IPS-18c (cell line): Measurements from ENCODE around the gene MELK.
A peak's percentile ranks its signal among the peaks of the same experiment; 100 is the strongest.
"Not testable (repeated sequence)": the region's sequence is repeated elsewhere in the genome, so short reads cannot be mapped to it uniquely, and the experiment has no call there.

ENCODE experiments used
- H3K4me3 ChIP-seq: 2 replicates; pipeline ENCODE4 v1.7.0; 2013; ENCODE audit warnings: low read depth, mild to moderate bottlenecking, low read length, moderate library complexity; ENCODE audit not compliant: insufficient read depth
- H3K9me3 ChIP-seq: one replicate; pipeline ENCODE4 v1.6.1; 2013; ENCODE audit warnings: mild to moderate bottlenecking, low read length, moderate library complexity; ENCODE audit not compliant: control insufficient read depth, insufficient read depth

Gene MELK

DNA sequence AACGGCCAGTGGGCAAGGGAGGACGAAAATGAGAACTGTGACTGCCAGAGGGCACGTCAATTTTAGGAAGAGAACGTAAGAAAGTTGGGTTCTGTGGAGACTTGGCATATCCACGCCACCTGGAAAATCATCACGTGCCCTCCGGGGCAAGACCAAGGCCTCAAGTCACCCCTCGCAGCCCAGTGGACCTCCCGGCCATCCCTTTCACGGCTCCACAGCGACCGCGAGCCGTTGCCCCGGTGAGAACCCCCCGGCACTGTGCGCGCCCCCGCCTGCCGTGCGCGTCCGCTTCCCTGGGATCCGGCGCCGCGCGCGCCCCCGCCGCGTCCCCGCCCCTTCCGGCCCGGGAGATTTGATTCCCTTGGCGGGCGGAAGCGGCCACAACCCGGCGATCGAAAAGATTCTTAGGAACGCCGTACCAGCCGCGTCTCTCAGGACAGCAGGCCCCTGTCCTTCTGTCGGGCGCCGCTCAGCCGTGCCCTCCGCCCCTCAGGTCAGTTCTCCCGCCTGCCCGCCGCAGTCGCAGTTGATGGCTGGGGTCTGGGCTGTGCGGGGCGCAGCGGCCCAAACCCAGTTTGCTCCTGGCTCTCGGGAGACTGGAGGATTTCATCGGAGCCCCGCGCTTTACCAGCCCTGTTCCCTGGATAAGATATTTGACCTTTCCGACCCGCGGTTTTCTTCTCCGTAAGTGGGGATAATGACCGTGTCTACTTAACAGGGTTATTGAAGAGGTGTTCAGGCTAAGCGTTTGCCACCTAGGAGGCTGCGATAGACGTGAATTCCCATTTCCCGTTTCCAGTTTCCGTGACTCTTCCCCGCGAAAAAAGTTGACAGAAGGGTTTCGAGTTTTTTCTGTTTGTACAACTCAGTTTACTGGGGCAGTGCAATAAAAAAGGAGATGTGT is at the start of gene MELK:
Gene MELK (plus strand): TSS at position 381 of the 904 bp plus-strand sequence. CDS start 8,787 bp downstream, outside the sequence.
- peak within 1 kb of the TSS; percentile 93 for H3K4me3 ChIP-seq
- H3K9me3 ChIP-seq: no peaks in the 10 kb centered on the region

GRCh38 chr9:36530224-36530623 is 42.5 kb upstream of the MELK start:
- H3K9me3 ChIP-seq: no peaks in the 10 kb centered on the region
- H3K4me3 ChIP-seq: no peak overlapping the region

DNA sequence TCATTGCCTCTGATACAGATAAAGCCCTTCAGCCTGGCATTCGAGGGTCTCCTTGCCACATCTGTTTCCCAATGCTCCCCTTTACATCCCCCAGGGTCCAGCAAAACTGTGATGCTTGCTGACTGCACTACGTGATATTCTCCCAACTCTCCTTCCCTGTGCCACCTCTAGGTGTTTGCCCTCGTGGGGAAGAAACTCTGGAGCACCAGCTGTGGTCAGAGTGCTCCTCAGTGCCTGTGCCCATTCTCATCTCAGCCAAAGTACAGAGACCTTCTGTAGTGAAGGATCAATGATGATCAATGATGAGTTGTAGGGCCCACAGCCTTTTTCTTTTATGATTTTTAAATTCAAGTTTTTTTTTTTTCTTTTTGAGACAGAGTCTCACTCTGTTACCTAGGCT is 40.3 kb upstream of the MELK start:
- Histone ChIP-seq H3K4me3 (no peak overlapping the region), H3K9me3 (no peaks in the 10 kb centered on the region)

- H3K4me3 ChIP-seq, H3K9me3 ChIP-seq: not testable (repeated sequence)
These were observed 39.0 kb upstream of the MELK start for GRCh38 chr9:36533726-36534125.

DNA sequence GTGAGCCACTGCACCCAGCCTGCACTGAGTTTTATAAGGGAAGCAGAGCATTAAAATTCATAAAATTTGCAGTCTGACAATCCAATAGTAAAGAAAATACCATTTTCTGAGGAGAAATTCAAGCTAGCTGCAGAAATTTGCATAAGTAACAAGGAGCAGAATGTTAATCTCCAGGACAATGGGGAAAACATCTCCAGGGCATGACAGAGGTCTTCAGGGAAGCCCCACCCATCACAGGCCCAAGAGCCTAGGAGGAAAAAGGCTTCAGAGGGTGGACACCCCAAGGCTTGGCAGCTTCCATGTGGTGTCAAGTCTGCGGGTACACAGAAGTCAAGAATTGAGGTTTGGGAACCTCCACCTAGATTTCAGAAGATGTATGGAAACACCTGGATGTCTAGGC is 37.6 kb upstream of the MELK start:
- Histone ChIP-seq H3K9me3 (no peaks in the 10 kb centered on the region), H3K4me3 (no peak overlapping the region)

- no peak overlapping the region for H3K4me3 ChIP-seq
- H3K9me3 ChIP-seq: no peaks in the 10 kb centered on the region
These were observed 34.8 kb upstream of the MELK start for GRCh38 chr9:36537861-36538260.

GRCh38 chr9:36542355-36542754 is 30.3 kb upstream of the MELK start:
- no peaks in the 10 kb centered on the region for H3K9me3 ChIP-seq
- no peak overlapping the region for H3K4me3 ChIP-seq

DNA sequence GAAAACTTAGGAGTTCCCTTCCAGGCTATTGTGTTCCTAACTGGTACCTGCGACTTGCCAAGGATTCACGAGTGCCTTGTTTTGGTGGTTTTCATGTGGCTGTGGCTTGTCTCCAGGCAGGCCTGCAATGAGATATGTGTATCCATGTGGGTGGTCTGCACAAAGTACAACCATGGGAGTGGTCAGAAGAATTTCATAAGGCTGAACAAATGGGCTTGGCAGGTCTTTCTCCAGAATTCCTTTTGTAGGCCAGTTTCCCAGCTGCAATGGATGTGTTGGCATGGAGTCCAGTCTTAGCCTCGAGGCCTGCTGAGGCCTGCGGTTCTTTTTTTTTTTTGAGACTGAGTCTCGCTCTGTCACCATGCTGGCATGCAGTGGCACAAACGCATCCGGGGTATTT is 28.8 kb upstream of the MELK start:
- Histone ChIP-seq H3K4me3 (no peak overlapping the region), H3K9me3 (no peaks in the 10 kb centered on the region)

GRCh38 chr9:36547598-36547997 is 25.1 kb upstream of the MELK start:
- no peak overlapping the region for H3K4me3 ChIP-seq

DNA sequence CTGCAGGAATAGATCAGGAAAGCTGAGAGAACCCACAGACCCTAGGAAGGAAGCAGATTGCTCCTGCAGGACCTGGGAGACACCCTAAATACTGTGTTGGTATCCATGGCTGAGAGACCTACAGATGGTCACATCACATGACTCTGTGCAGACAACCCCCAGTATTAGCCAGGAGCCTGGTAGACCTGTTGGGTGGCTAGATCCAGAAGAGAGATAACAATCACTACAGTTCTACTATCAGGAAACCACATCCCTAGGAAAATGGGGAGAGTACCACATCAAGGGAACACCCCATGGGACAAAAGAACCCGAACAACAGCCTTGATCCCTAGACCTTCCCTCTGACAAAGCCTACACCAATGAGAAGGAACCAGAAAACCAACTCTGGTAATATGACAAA is 24.2 kb upstream of the MELK start:
- H3K4me3 ChIP-seq: no peak overlapping the region
- H3K9me3 ChIP-seq: no peaks in the 10 kb centered on the region

More at GRCh38 chr9:36547598-36547997, 25.1 kb upstream of the MELK start:
- H3K9me3 ChIP-seq: no peaks in the 10 kb centered on the region

DNA sequence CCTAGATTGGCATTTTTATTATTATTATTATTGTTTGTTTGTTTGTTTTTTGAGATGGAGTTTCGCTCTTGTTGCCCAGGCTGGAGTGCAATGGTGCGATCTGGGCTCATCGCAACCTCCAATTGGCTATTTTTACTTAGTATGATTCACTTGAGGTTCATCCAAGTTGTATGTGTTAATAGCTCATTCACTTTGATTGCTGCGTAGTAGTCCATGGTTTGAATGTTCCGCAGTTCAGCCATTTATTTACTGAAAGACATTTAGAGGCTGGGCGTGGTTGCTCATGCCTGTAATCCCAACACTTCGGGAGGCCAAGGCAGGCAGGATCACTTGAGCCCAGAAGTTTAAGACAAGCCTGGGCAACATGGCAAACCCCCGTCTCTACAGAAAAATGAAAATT is 22.6 kb upstream of the MELK start:
- Histone ChIP-seq H3K9me3 (no peaks in the 10 kb centered on the region), H3K4me3 (no peak overlapping the region)

GRCh38 chr9:36550631-36551098 is 22.0 kb upstream of the MELK start:
- not testable (repeated sequence) for H3K9me3 ChIP-seq, H3K4me3 ChIP-seq

GRCh38 chr9:36551129-36551528 is 21.6 kb upstream of the MELK start:
- no peaks in the 10 kb centered on the region for H3K9me3 ChIP-seq
- H3K4me3 ChIP-seq: no peak overlapping the region

- no peaks in the 10 kb centered on the region for H3K9me3 ChIP-seq
These were observed 20.8 kb upstream of the MELK start for GRCh38 chr9:36551910-36552309.

GRCh38 chr9:36559036-36559695 is 13.5 kb upstream of the MELK start:
- Histone ChIP-seq H3K4me3 (no peak overlapping the region), H3K9me3 (no peaks in the 10 kb centered on the region)

More at GRCh38 chr9:36551910-36552309, 20.8 kb upstream of the MELK start:
- H3K4me3 ChIP-seq: no peak overlapping the region

DNA sequence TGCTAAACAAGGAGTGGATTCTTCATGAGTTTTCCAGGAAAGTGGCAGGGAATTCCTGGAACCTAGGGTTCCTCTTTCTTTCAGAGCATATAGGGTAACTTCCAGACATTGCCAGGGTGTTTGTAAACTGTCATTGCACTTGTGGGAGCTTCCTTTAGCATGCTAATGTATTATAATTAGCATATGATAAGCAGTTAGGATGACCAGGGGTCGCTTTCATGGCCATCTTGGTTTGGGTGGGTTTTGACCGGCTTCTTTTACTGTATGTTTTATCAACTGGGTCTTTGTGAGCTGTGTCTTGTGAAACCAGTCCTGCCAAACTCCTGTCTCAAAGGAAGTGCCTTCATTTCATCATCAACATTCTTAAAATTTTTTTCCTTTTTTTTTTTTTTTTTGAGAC is 11.9 kb upstream of the MELK start:
- Histone ChIP-seq H3K4me3 (no peak overlapping the region), H3K9me3 (no peaks in the 10 kb centered on the region)

GRCh38 chr9:36562801-36563200 is 9.9 kb upstream of the MELK start:
- H3K4me3 ChIP-seq: not testable (repeated sequence)

GRCh38 chr9:36566813-36567221 is 5.9 kb upstream of the MELK start:
- Histone ChIP-seq H3K4me3 (no peak overlapping the region), H3K9me3 (no peaks in the 10 kb centered on the region)

More at GRCh38 chr9:36562801-36563200, 9.9 kb upstream of the MELK start:
- not testable (repeated sequence) for H3K9me3 ChIP-seq
